GM13977 (cell line): ENCODE results near the gene MED17.
"Not testable (repeated sequence)": the region's sequence is repeated elsewhere in the genome, so short reads cannot be mapped to it uniquely, and the experiment has no call there.

Source experiments
- DNase-seq: peaks from one replicate; pipeline ENCODE4 v3.0.0; 2012; ENCODE audit warnings: low spot score
- CTCF ChIP-seq: IDR thresholded peaks from 2 replicates; pipeline ENCODE4 v1.5.1; 2012; ENCODE audit warnings: mild to moderate bottlenecking, control low read depth; ENCODE audit not compliant: insufficient read depth; ENCODE audit errors: extremely low read depth, missing control alignments
- in situ Hi-C: fragments of 300-500 bp; cut with MboI; formaldehyde crosslinking; loops from one replicate; pipeline ENCODE4 v1.12.0; 2022; ENCODE audit warnings: low sequenced_read_pairs, low pct_unique_long_range_greater_than_20kb, mixed read lengths, inconsistent platforms; ENCODE audit not compliant: unreplicated experiment

The MED17 gene

DNA sequence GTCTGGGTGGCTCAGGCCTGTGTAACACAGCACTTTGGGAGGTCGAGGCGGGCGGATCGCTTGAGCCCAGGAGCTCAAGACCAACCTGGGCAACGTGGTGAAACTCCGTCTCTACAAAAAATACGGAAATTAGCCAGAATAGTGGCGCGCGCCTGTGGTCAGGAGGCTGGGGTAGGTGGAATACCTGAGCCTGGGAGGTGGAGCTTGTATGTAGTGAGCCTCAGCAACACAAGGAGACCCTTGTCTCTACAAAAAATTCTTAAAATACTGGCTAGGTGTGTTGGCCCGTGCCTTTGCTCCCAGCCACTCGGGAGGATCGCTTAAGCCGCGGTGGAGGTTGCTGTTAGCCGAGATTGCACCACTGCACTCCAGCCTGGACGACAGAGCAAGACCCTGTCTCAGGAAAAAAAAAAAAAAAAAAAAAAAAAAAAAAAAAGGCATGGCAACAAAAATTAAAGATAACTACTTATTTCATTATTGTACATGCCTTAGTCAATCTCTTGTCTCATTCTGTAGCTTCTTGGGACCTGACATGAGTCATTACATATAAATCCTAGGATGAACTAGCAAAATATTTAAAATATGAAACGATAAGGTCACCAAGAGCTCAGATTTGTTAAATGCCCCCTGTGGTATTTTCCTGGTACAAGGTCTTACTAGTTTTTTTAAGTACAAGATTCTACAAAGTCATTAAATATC lies 43.9 kb upstream of the MED17 start:
- DNase-seq: no peak
- in situ Hi-C loops: no loop called here
- TF ChIP-seq CTCF: no peak

DNA sequence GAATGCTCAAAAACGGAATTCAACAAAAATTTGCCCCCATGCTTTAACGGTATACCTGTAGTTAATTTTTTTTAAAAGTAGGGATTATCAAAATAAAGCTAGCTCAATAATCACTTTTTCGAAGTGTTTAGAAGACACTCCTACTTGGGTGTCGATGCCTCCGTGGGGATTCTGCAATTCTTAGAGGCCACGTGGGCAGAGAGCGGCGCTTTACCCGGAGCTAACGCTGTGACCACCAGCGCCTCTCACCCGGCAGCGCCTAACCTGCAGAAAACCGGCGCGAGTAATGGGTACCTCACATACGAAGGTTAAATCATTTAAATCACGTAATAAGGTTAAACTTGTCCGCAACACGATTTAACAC lies 43.4 kb upstream of the MED17 start:
- in situ Hi-C loops: no loop called here
- no peak for TF ChIP-seq CTCF
- peak; percentile 40 for DNase-seq

DNA sequence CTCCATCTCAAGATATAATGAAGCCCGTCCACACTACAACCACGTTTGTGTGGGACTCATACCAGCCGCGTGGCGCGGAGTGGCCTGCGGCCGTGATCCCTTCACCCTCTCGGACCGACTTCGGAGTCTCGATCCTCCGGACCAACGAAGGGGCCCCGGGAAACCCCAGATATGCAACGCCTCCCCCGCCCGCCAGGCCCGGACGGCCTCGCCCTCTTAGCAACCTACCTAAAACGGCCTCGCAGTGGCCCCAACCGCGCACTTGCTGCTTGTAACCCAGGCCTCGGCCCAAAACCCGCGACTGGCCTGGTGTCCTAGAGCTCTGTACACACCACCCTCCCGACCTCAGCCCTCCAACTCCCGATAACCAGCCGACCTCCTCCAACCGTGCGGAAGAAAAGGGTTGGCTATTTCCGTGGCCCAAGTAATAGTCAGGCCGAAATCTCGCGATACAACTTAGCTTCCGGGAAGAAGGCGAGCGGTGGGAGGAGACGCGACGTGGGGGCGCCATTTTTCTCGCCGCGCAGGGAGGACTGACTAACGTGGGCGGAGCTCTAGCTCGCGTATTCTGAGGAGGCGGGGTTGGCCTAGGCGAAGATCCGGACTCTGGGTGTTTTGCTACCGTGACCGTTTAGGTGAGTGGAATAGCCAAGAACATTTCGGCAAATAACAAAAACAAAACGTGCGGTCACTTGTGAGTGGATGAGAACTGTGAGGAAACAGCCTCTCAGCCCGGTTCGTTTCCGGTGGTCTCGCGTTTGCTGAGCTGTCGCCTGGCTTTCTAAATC lies 42.8 kb upstream of the MED17 start, which contains the start of the genes C11orf54 and TAF1D:
Gene C11orf54, plus strand, starts transcription at position 579 of the 788 bp plus-strand sequence. CDS start 5,722 bp downstream, outside the sequence.
Gene TAF1D, minus strand, starts transcription at position 402 of the 788 bp plus-strand sequence. CDS start 2,191 bp downstream, outside the sequence.
- in situ Hi-C loops: no loop called here
- no peak for TF ChIP-seq CTCF
- DNase-seq: peak; percentile 92

- TF ChIP-seq CTCF: no peak
- DNase-seq: no peak
- in situ Hi-C loops: no loop called here
Observed at GRCh38 chr11:93741882-93742226, 42.2 kb upstream of the MED17 start.

GRCh38 chr11:93743291-93743690 lies 40.8 kb upstream of the MED17 start:
- no peak for DNase-seq
- TF ChIP-seq CTCF: no peak
- in situ Hi-C loops: no loop called here

DNA sequence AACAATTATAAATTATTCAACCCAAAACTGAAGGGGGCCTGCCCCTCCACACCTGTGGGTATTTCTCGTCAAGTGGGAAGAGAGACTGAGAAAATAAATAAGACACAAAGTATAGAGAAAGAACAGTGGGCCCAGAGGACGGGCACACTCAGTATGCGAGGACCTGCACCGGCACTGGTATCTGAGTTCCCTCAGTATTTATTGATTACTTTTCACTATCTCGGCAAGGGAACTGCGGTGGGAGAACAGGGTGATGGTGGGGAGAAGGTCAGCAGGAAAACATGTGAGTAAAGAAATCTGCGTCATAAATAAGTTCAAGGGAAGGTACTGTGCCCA lies 39.4 kb upstream of the MED17 start:
- TF ChIP-seq CTCF: no peak
- in situ Hi-C loops: no loop called here
- no peak for DNase-seq

- DNase-seq, in situ Hi-C loops: not testable (repeated sequence)
Observed at GRCh38 chr11:93745005-93745755, 38.9 kb upstream of the MED17 start.
